ENCODE results near the gene APOD.

APOD gene

GRCh38 chr3:195555110-195555509 is 28.6 kb downstream of the APOD start:
- H3K4me1 ChIP-seq (ENCODE audit: control insufficient read depth, insufficient read depth, low read length) = no peaks in the 10 kb centered on the region
- no peaks in the 10 kb centered on the region for H3K9me3 ChIP-seq (ENCODE audit: control insufficient read depth, low read length)
- H3K4me3 ChIP-seq (ENCODE audit: low read length) = no peak overlapping the region
- H3K9ac ChIP-seq (ENCODE audit: low read length) = no peak overlapping the region
- H3K27me3 ChIP-seq (ENCODE audit: control insufficient read depth, insufficient read depth, low read length) = no peaks in the 10 kb centered on the region
- H3K36me3 ChIP-seq (ENCODE audit: control insufficient read depth, insufficient read depth, low read length) = no peaks in the 10 kb centered on the region

- Histone ChIP-seq H3K9ac (ENCODE audit: low read length) (no peak overlapping the region), H3K36me3 (ENCODE audit: control insufficient read depth, insufficient read depth, low read length) (no peaks in the 10 kb centered on the region), H3K9me3 (ENCODE audit: control insufficient read depth, low read length) (no peaks in the 10 kb centered on the region), H3K27me3 (ENCODE audit: control insufficient read depth, insufficient read depth, low read length) (no peaks in the 10 kb centered on the region), H3K4me3 (ENCODE audit: low read length) (no peak overlapping the region), H3K4me1 (ENCODE audit: control insufficient read depth, insufficient read depth, low read length) (no peaks in the 10 kb centered on the region)
These were observed 29.3 kb downstream of the APOD start for GRCh38 chr3:195554458-195554857.

GRCh38 chr3:195553268-195553667 is 30.5 kb downstream of the APOD start:
- Histone ChIP-seq H3K4me1 (ENCODE audit: control insufficient read depth, insufficient read depth, low read length) (no peaks in the 10 kb centered on the region), H3K9ac (ENCODE audit: low read length) (no peak overlapping the region), H3K9me3 (ENCODE audit: control insufficient read depth, low read length) (no peaks in the 10 kb centered on the region), H3K4me3 (ENCODE audit: low read length) (no peak overlapping the region), H3K36me3 (ENCODE audit: control insufficient read depth, insufficient read depth, low read length) (no peaks in the 10 kb centered on the region), H3K27me3 (ENCODE audit: control insufficient read depth, insufficient read depth, low read length) (no peaks in the 10 kb centered on the region)

- no peak overlapping the region for H3K9ac ChIP-seq (ENCODE audit: low read length)
These were observed 32.3 kb downstream of the APOD start for GRCh38 chr3:195551381-195551978.

GRCh38 chr3:195550723-195551122 is 33.0 kb downstream of the APOD start:
- Histone ChIP-seq H3K27me3 (ENCODE audit: control insufficient read depth, insufficient read depth, low read length) (no peaks in the 10 kb centered on the region), H3K4me1 (ENCODE audit: control insufficient read depth, insufficient read depth, low read length) (peaks cover 10% of the 10 kb centered on the region), H3K9ac (ENCODE audit: low read length) (no peak overlapping the region), H3K36me3 (ENCODE audit: control insufficient read depth, insufficient read depth, low read length) (no peaks in the 10 kb centered on the region), H3K4me3 (ENCODE audit: low read length) (no peak overlapping the region), H3K9me3 (ENCODE audit: control insufficient read depth, low read length) (no peaks in the 10 kb centered on the region)

More at GRCh38 chr3:195551381-195551978, 32.3 kb downstream of the APOD start:
- Histone ChIP-seq H3K27me3 (ENCODE audit: control insufficient read depth, insufficient read depth, low read length) (no peaks in the 10 kb centered on the region), H3K36me3 (ENCODE audit: control insufficient read depth, insufficient read depth, low read length) (no peaks in the 10 kb centered on the region), H3K4me1 (ENCODE audit: control insufficient read depth, insufficient read depth, low read length) (peaks cover 2% of the 10 kb centered on the region), H3K4me3 (ENCODE audit: low read length) (no peak overlapping the region), H3K9me3 (ENCODE audit: control insufficient read depth, low read length) (no peaks in the 10 kb centered on the region)

- H3K27me3 ChIP-seq (ENCODE audit: control insufficient read depth, insufficient read depth, low read length) = no peaks in the 10 kb centered on the region
- H3K36me3 ChIP-seq (ENCODE audit: control insufficient read depth, insufficient read depth, low read length) = no peaks in the 10 kb centered on the region
These were observed 33.7 kb downstream of the APOD start for GRCh38 chr3:195549931-195550519.

GRCh38 chr3:195548987-195549386 is 34.8 kb downstream of the APOD start:
- H3K9me3 ChIP-seq (ENCODE audit: control insufficient read depth, low read length) = no peaks in the 10 kb centered on the region
- H3K27me3 ChIP-seq (ENCODE audit: control insufficient read depth, insufficient read depth, low read length) = peaks cover 4% of the 10 kb centered on the region
- no peak overlapping the region for H3K9ac ChIP-seq (ENCODE audit: low read length)
- H3K4me1 ChIP-seq (ENCODE audit: control insufficient read depth, insufficient read depth, low read length) = peaks cover 15% of the 10 kb centered on the region
- no peak overlapping the region for H3K4me3 ChIP-seq (ENCODE audit: low read length)
- H3K36me3 ChIP-seq (ENCODE audit: control insufficient read depth, insufficient read depth, low read length) = no peaks in the 10 kb centered on the region

More at GRCh38 chr3:195549931-195550519, 33.7 kb downstream of the APOD start:
- no peak overlapping the region for H3K4me3 ChIP-seq (ENCODE audit: low read length)
- peaks cover 12% of the 10 kb centered on the region for H3K4me1 ChIP-seq (ENCODE audit: control insufficient read depth, insufficient read depth, low read length)
- no peak overlapping the region for H3K9ac ChIP-seq (ENCODE audit: low read length)
- H3K9me3 ChIP-seq (ENCODE audit: control insufficient read depth, low read length) = no peaks in the 10 kb centered on the region

GRCh38 chr3:195548501-195548900 is 35.2 kb downstream of the APOD start:
- Histone ChIP-seq H3K36me3 (ENCODE audit: control insufficient read depth, insufficient read depth, low read length) (no peaks in the 10 kb centered on the region), H3K4me1 (ENCODE audit: control insufficient read depth, insufficient read depth, low read length) (peaks cover 20% of the 10 kb centered on the region), H3K9me3 (ENCODE audit: control insufficient read depth, low read length) (no peaks in the 10 kb centered on the region), H3K4me3 (ENCODE audit: low read length) (no peak overlapping the region), H3K27me3 (ENCODE audit: control insufficient read depth, insufficient read depth, low read length) (peaks cover 6% of the 10 kb centered on the region), H3K9ac (ENCODE audit: low read length) (no peak overlapping the region)

GRCh38 chr3:195548006-195548405 is 35.7 kb downstream of the APOD start:
- H3K9me3 ChIP-seq (ENCODE audit: control insufficient read depth, low read length) = no peaks in the 10 kb centered on the region
- H3K4me1 ChIP-seq (ENCODE audit: control insufficient read depth, insufficient read depth, low read length) = peaks cover 20% of the 10 kb centered on the region
- no peak overlapping the region for H3K9ac ChIP-seq (ENCODE audit: low read length)
- peaks cover 6% of the 10 kb centered on the region for H3K27me3 ChIP-seq (ENCODE audit: control insufficient read depth, insufficient read depth, low read length)
- H3K36me3 ChIP-seq (ENCODE audit: control insufficient read depth, insufficient read depth, low read length) = no peaks in the 10 kb centered on the region
- no peak overlapping the region for H3K4me3 ChIP-seq (ENCODE audit: low read length)

- H3K4me3 ChIP-seq (ENCODE audit: low read length) = no peak overlapping the region
- peaks cover 6% of the 10 kb centered on the region for H3K27me3 ChIP-seq (ENCODE audit: control insufficient read depth, insufficient read depth, low read length)
- no peaks in the 10 kb centered on the region for H3K9me3 ChIP-seq (ENCODE audit: control insufficient read depth, low read length)
- peaks cover 27% of the 10 kb centered on the region for H3K4me1 ChIP-seq (ENCODE audit: control insufficient read depth, insufficient read depth, low read length)
- no peak overlapping the region for H3K9ac ChIP-seq (ENCODE audit: low read length)
- no peaks in the 10 kb centered on the region for H3K36me3 ChIP-seq (ENCODE audit: control insufficient read depth, insufficient read depth, low read length)
These were observed 37.6 kb downstream of the APOD start for GRCh38 chr3:195546130-195546560.

GRCh38 chr3:195544634-195545033 is 39.1 kb downstream of the APOD start:
- Histone ChIP-seq H3K27me3 (ENCODE audit: control insufficient read depth, insufficient read depth, low read length) (peaks cover 6% of the 10 kb centered on the region), H3K9ac (ENCODE audit: low read length) (no peak overlapping the region), H3K9me3 (ENCODE audit: control insufficient read depth, low read length) (no peaks in the 10 kb centered on the region), H3K4me3 (ENCODE audit: low read length) (no peak overlapping the region), H3K36me3 (ENCODE audit: control insufficient read depth, insufficient read depth, low read length) (no peaks in the 10 kb centered on the region), H3K4me1 (ENCODE audit: control insufficient read depth, insufficient read depth, low read length) (peaks cover 31% of the 10 kb centered on the region)

GRCh38 chr3:195544230-195544536 is 39.6 kb downstream of the APOD start:
- Histone ChIP-seq H3K4me3 (ENCODE audit: low read length) (no peak overlapping the region), H3K9me3 (ENCODE audit: control insufficient read depth, low read length) (no peaks in the 10 kb centered on the region), H3K9ac (ENCODE audit: low read length) (no peak overlapping the region), H3K36me3 (ENCODE audit: control insufficient read depth, insufficient read depth, low read length) (no peaks in the 10 kb centered on the region), H3K27me3 (ENCODE audit: control insufficient read depth, insufficient read depth, low read length) (peaks cover 6% of the 10 kb centered on the region), H3K4me1 (ENCODE audit: control insufficient read depth, insufficient read depth, low read length) (peaks cover 31% of the 10 kb centered on the region)
